ENCODE data around the gene SCRG1. TPM values are rescaled to one million over a fixed set of nuclear protein-coding genes. Genes with fewer than 3 reads are reported as not detected.

SCRG1 gene
- total and polyA plus RNA-seq, 2 donors (not counting 1 experiment from before 2014, with no cell fraction given) = not detected

DNA sequence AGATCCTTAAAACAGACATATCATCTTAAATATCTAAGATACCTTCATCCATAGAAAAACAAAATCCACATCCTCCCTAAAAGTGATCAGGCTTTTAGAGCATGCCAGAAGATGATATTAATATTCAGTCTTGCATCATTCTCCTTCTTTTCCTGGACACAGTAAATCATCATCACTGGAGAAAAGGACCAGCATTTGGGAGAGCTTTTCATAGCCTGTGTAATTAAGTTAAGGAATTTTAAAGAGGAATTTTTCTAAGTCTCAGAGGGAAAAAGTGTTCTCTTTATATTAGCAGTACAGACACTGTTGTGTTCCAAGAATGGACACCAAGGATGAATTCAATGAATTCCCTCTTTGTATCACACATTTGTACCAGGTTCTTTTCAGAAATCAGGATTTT, 696 bp downstream of the SCRG1 start:
- H4K20me1 ChIP-seq (ENCODE audit: control insufficient read depth, insufficient read depth, low read length, poor library complexity, severe bottlenecking) = no peaks in the 10 kb centered on the region
- H3K27ac Mint-ChIP-seq = no peak overlapping the region
- no peaks in the 10 kb centered on the region for H3K27me3 ChIP-seq (replicated peaks in 1 of 4; ENCODE audit: control extremely low read depth in 1 of 4, control insufficient read depth in 3 of 4, insufficient read depth in 4 of 4, low read length in 3 of 4)
- no peaks in the 10 kb centered on the region for H3K79me2 ChIP-seq (ENCODE audit: control insufficient read depth, insufficient read depth, low read length)
- DNase-seq (no peak), ATAC-seq (ENCODE audit: low read depth) (no peak)
- no peaks in the 10 kb centered on the region for H3K4me1 ChIP-seq (ENCODE audit: control insufficient read depth in 2 of 2, insufficient read depth in 2 of 2, low read length in 2 of 2)
- no peaks in the 10 kb centered on the region for H3K27me3 Mint-ChIP-seq
- H3K4me2 ChIP-seq (replicated peaks; ENCODE audit: low read depth, low read length, poor library complexity, severe bottlenecking) = no peak overlapping the region
- H3K36me3 ChIP-seq (replicated peaks in 1 of 2; ENCODE audit: control extremely low read depth in 1 of 2, control insufficient read depth in 1 of 2, extremely low read depth in 1 of 2, insufficient read depth in 2 of 2, low read length in 1 of 2) = no peaks in the 10 kb centered on the region
- H3K9ac ChIP-seq (ENCODE audit: low read length) = no peak overlapping the region
- no peak overlapping the region for H3K4me3 ChIP-seq (ENCODE audit: control extremely low read depth in 1 of 5, extremely low read depth in 1 of 5, insufficient read depth in 1 of 5, low read depth in 2 of 5, low read length in 4 of 5)
- TF ChIP-seq EZH2 (IDR thresholded peaks at IDR 0.05; ENCODE audit: borderline replicate concordance, insufficient read depth, low read depth, low read length, poor library complexity, severe bottlenecking) = no peak
- TF ChIP-seq, protein P1, sequence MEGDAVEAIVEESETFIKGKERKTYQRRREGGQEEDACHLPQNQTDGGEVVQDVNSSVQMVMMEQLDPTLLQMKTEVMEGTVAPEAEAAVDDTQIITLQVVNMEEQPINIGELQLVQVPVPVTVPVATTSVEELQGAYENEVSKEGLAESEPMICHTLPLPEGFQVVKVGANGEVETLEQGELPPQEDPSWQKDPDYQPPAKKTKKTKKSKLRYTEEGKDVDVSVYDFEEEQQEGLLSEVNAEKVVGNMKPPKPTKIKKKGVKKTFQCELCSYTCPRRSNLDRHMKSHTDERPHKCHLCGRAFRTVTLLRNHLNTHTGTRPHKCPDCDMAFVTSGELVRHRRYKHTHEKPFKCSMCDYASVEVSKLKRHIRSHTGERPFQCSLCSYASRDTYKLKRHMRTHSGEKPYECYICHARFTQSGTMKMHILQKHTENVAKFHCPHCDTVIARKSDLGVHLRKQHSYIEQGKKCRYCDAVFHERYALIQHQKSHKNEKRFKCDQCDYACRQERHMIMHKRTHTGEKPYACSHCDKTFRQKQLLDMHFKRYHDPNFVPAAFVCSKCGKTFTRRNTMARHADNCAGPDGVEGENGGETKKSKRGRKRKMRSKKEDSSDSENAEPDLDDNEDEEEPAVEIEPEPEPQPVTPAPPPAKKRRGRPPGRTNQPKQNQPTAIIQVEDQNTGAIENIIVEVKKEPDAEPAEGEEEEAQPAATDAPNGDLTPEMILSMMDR (IDR thresholded peaks at IDR 0.05) = no peak
- no peak overlapping the region for H3K27ac ChIP-seq (ENCODE audit: low read length in 2 of 2)
- H3K4me1 Mint-ChIP-seq = no peaks in the 10 kb centered on the region
- no peak overlapping the region for H3K4me3 Mint-ChIP-seq
- H3K9me3 Mint-ChIP-seq (ENCODE audit: insufficient read depth) = no peaks in the 10 kb centered on the region
- no peaks in the 10 kb centered on the region for H3K9me3 ChIP-seq (ENCODE audit: control extremely low read depth in 1 of 3, control insufficient read depth in 2 of 3, insufficient read depth in 1 of 3, low read length in 2 of 3)
- H2AFZ ChIP-seq (ENCODE audit: insufficient read depth, low read depth, low read length, poor library complexity, severe bottlenecking) = no peak overlapping the region
- intact Hi-C loops (cut with micrococcal nuclease) = no loop called here
- ChIA-PET CTCF (no interaction called here), POLR2A (no interaction called here)

DNA sequence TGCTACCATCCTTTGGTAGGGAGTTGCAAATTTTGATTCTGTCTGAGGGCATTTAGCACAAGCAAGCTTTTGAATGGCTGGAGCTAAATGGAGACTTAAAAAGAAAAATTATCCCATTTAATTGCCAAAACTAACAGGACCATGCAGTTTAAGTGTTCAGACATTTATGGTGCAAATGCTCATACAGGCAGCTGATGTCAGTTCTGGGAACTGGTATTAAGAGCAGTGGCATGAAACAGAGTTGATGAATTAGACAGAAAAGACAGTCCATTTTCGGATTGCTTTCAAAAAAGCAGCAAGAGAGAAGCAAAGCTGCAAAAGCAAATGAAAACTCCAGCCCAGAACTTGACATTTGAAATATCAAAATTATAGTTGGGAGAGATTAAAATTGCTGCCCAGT, 1.3 kb downstream of the SCRG1 start:
- H3K4me1 ChIP-seq (ENCODE audit: control insufficient read depth in 2 of 2, insufficient read depth in 2 of 2, low read length in 2 of 2) = no peaks in the 10 kb centered on the region
- POLR2A ChIA-PET = no interaction called here

More for the DNA sequence above, 1.3 kb downstream of the SCRG1 start:
- intact Hi-C loops (cut with micrococcal nuclease) = no loop called here
- Histone ChIP-seq H4K20me1 (ENCODE audit: control insufficient read depth, insufficient read depth, low read length, poor library complexity, severe bottlenecking) (no peaks in the 10 kb centered on the region), H3K27me3 (replicated peaks in 1 of 4; ENCODE audit: control extremely low read depth in 1 of 4, control insufficient read depth in 3 of 4, insufficient read depth in 4 of 4, low read length in 3 of 4) (no peaks in the 10 kb centered on the region), H3K9ac (ENCODE audit: low read length) (no peak overlapping the region), H3K9me3 (ENCODE audit: control extremely low read depth in 1 of 3, control insufficient read depth in 2 of 3, insufficient read depth in 1 of 3, low read length in 2 of 3) (no peaks in the 10 kb centered on the region), H3K36me3 (replicated peaks in 1 of 2; ENCODE audit: control extremely low read depth in 1 of 2, control insufficient read depth in 1 of 2, extremely low read depth in 1 of 2, insufficient read depth in 2 of 2, low read length in 1 of 2) (no peaks in the 10 kb centered on the region), H3K79me2 (ENCODE audit: control insufficient read depth, insufficient read depth, low read length) (no peaks in the 10 kb centered on the region), H3K27ac (ENCODE audit: low read length in 2 of 2) (no peak overlapping the region), H3K4me3 (ENCODE audit: control extremely low read depth in 1 of 5, extremely low read depth in 1 of 5, insufficient read depth in 1 of 5, low read depth in 2 of 5, low read length in 4 of 5) (no peak overlapping the region), H3K4me2 (replicated peaks; ENCODE audit: low read depth, low read length, poor library complexity, severe bottlenecking) (no peak overlapping the region), H2AFZ (ENCODE audit: insufficient read depth, low read depth, low read length, poor library complexity, severe bottlenecking) (no peak overlapping the region)
- Mint-ChIP-seq H3K27me3 (no peaks in the 10 kb centered on the region), H3K9me3 (ENCODE audit: insufficient read depth) (no peaks in the 10 kb centered on the region), H3K4me3 (no peak overlapping the region), H3K4me1 (no peaks in the 10 kb centered on the region), H3K27ac (no peak overlapping the region)
- TF ChIP-seq EZH2 (IDR thresholded peaks at IDR 0.05; ENCODE audit: borderline replicate concordance, insufficient read depth, low read depth, low read length, poor library complexity, severe bottlenecking) = no peak
- TF ChIP-seq, protein P1 (IDR thresholded peaks at IDR 0.05) = no peak
- ATAC-seq (ENCODE audit: low read depth) (no peak), DNase-seq (no peak)
- CTCF ChIA-PET = no interaction called here
- WGBS (ENCODE audit: insufficient coverage) = no CpG with 5 or more reads among the region's 1 CpG
